GM21367 (cell line): Measurements from ENCODE around the gene NKIRAS1.

Experiments used
- ATAC-seq: cut with Tn5 transposase; IDR thresholded peaks from one replicate; pipeline ENCODE4 v1.9.1; 2021; ENCODE audit not compliant: unreplicated experiment

Gene NKIRAS1

DNA sequence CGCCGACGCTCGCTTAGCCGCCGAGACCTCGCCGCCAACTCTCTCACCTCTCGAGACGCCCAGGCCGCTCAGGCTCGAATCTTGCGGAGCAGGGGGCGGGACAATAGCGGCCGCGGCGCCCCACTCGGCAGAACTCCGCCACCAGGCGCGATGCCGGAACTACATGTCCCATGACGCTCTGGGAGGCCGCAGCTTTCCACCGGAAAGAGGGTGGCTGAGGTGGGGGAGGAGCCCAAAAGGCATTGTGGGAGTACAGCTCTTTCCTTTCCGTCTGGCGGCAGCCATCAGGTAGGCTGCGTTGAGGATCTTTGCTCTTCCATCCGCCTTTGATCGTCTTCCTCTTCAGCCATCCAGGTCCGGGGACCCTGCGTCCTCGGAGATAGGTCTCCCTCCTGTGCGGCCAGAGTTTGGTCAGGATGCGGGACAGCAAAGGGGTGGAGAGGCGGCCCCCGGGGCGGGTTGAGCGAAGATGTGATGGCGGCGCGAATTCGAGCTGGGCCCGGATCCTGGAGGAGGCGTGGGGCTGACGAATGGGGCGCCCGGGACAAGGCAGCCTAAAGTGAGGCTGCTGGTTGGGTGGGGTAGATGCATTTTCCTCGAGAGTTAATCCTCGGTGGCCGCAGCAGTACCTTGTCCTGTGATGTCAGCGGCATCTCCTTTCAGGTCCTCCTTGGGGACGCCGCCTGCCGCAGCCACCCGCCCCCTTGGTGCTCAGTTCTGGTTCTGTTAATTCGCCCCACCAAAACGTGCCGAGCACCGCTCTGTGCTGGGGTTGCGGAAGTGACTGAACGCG is at the start of gene NKIRAS1, which contains the start of gene RPL15:
Gene NKIRAS1, minus strand, starts transcription at position 105 of the 793 bp plus-strand sequence. CDS start 6,086 bp downstream, outside the sequence.
Gene RPL15, plus strand, starts transcription at position 247 of the 793 bp plus-strand sequence. CDS start 728 bp downstream, outside the sequence.
- ATAC-seq, result peak; percentile 96

DNA sequence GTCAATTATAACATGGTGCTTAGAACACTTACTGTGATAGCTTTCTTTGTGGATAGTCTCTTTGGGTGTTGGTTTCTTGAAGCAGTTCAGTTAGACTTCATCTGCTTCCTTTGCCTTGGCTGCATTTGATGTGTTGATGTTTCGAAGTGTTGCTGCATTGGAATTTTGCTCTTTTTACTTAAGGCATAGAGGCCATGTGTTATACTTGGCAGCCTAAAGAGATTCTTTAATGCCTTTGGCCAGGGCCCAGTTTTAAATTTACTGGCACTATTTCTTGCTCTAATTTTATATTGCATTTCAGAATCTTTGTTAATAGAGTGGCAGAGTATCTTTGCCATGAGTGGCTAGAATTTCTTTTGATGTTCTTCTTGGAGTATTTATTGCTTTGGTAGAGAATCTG is 49.5 kb upstream of the NKIRAS1 start:
- ATAC-seq, result no peak

DNA sequence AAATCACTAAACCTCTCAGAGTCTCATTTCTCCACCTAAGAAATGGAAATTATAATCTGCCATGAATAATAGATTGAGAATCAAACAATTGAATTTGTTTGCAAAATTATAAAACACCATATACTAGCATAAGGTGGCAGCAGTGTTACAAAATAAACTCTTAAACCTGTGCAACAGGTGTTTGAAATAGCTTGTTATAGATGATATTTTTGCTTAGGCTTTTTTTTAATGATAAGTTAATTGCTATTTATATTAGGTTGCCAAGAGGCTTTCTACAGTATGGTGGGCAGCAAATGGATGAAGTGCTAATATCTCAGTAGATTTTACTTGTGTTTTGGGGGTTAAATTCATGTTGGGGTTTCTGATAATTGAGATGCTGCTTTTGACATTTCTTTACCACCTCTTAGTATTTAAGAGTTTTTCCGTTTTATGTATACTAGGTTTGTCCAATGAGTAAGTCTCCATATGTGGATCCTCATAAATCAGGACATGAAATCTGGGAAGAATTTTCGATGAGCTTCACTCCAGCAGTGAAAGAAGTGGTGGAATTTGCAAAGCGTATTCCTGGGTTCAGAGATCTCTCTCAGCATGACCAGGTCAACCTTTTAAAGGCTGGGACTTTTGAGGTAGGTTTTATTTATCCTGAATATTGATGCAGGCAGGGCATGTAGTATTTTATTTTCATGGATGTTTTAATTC is 47.9 kb upstream of the NKIRAS1 start:
- ATAC-seq, result no peak

DNA sequence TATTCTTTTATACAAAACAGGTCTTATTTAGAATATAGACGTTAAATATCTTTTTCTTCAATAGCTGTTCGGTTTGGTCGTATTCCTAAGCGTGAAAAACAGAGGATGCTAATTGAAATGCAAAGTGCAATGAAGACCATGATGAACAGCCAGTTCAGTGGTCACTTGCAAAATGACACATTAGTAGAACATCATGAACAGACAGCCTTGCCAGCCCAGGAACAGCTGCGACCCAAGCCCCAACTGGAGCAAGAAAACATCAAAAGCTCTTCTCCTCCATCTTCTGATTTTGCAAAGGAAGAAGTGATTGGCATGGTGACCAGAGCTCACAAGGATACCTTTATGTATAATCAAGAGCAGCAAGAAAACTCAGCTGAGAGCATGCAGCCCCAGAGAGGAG is 45.1 kb upstream of the NKIRAS1 start:
- ATAC-seq, result no peak

DNA sequence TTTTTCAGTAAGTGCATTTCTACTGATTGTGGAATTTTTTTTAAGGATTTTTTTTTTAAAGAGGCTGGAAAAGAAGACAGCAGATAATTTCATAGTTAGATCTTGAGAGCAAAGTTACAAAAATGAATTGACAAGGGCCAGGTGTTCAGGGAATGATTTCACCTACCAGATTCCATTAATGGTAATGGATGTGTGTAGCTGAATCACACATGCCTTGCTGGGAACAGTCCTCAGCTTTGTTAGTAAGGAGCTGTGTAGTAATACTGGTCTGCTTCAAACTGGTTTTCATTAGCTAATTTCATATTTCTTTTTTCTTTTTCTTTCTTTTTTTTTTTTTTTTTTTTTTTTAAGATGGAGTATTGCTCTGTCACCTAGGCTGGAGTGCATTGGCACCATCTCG is 44.3 kb upstream of the NKIRAS1 start:
- ATAC-seq, result no peak

DNA sequence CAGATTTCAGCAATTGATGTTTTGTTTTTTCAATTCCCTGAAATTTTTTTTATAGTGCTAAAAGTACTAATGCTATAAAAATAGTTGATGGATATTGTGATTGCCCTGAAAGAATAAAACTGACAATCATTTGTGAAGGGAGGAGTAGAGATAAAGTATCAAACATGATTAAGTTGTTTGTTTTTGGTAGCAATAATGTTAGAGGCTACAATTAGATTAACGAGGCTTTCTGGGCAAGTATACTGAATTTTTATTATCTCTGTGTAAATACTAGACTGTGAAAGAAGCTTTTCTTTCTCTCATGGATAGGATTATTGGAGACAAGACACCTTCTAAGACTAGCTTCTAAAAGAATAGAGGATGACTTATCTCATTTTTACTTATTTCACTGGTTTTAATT is 43.9 kb upstream of the NKIRAS1 start:
- ATAC-seq, result no peak

DNA sequence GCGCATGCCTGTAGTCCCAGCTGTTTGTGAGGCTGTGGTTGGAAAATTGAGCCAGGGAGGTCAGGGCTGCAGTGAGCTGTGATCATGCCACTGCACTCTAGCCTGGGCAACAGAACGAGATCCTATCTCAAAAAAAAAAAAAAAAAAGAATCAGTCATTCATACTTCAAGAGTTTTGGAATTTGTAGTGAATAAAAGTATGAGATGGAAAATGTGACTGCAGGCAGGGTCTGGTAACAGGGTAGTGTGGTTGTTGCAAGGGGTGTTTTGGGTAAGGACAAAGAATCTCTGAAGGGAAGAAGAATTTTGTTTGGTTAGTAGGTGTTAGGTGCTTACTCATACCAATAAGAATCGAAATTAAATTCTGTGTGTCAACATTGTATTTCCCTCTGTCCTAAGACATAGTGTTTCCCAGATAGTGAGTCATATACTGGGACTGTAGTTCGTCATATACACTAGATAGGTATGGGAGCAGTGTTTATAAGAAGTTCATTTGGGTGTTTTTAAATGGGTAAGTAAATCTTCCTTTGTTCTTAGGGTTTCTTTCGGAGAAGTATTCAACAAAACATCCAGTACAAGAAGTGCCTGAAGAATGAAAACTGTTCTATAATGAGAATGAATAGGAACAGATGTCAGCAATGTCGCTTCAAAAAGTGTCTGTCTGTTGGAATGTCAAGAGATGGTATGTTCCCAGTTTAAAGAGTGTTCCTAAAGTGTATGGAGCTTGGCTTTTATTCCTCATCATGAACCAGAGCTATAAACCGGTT is 42.5 kb upstream of the NKIRAS1 start:
- no peak for ATAC-seq

DNA sequence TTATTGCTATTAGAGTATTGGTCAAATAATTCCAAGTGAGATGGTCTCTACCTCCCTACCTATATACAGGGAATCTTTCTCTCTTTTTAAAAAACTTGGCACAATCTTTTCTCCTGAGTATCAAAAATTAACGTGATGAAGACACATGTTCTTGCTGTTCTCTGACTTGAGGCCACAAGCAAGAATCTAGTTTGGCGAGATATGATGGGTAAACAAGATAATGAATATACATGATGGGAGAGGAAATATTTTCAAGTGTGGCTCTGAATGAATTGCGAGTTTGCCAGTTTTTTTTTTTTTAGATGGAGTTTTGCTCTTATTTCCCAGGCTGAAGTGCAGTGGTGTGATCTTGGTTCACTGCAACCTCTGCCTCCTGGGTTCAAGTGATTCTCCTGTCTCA is 39.9 kb upstream of the NKIRAS1 start:
- ATAC-seq, result no peak

DNA sequence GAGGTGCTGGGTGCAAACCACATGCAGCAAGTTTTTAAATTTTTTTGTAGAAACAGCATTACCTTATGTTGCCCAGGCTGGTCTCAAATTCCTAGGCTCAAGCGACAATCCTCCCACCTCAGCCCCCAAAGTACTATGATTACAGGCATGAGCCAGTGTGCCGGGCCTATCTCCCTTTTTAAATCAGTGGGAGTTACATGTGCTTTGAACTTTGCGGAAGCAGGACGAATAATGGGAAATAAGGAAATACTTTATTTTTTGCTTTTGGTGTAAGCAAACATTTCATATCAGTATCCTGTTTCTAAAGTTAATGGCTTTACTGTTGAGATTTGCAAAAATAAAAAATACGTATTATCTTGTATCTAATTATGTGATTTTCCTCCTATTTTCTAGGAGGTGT is 37.4 kb upstream of the NKIRAS1 start:
- no peak for ATAC-seq

DNA sequence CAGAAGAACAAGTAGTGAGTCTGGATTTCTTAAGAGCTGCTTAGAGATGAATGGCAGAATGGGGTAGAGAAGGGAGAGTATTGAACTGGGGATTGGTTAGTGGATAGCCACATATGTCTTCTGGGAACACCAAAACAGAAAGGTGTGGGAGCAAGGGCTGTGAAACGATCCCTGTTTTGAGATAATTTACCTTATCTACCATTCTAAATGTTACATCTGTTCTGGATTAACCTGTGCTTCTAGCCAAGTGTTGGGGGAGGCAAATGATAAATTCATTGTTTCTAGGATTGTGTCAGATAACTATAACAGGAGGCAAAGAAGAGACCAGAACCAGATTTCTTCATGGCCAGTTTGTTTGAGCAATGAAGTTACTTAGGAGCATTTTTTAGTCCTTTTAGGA is 36.7 kb upstream of the NKIRAS1 start:
- ATAC-seq, result no peak

DNA sequence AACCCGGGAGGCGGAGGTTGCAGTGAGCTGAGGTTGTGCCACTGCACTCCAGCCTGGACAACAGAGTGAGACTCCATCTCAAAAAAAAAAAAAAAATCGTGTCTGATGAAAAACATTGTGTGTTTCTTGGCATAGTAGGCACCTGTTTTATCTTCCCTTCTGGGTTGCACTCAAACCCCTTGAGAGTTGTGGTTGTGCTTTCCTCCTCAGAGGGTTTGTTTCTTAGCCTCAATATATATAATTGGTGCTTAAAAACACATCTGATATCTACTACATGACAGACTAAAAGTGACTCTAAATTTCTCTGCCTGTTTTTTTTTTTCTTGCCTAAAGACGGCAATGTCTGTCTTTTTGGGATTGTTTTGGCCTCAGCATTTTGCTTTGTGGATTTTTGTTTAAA is 35.9 kb upstream of the NKIRAS1 start:
- peak; percentile 54 for ATAC-seq

DNA sequence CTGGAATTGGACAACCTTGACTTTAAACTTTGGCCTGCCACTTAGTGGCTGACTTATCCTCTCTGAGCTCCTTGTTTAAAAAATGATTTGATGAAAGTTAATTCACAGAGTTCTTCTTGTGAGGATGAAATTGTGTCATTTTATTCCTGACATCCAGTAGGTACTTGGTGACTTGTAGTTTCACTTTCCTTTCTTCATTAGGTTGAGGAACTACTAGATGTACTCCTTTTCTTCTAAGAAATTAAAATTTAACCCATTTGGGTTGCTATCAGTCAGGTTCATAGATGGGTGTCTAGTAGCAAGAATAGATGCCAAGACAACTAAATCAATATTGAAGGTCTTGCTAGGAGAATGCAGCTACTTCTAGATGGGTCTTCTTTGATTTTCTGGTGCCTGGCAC is 33.5 kb upstream of the NKIRAS1 start:
- ATAC-seq, result peak; percentile 13

DNA sequence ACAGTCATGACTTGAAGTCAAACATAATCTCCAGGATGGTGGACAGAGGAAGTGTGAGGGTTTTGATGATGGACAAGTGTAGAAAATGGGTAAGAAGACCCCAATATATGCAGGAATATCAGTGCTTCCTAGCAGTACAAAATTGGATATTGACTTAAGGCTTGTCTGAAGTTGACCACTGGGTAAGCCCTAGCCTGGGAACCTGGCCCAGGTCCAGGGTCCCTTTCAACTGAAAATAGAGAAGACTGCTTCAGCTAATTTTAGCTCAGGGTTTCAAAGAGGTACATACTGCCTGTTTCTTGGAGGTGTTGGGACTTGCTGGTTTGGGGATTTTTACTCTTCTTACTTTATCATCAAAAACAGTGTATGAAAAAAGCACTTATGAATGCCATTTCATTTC is 33.0 kb upstream of the NKIRAS1 start:
- peak; percentile 24 for ATAC-seq

DNA sequence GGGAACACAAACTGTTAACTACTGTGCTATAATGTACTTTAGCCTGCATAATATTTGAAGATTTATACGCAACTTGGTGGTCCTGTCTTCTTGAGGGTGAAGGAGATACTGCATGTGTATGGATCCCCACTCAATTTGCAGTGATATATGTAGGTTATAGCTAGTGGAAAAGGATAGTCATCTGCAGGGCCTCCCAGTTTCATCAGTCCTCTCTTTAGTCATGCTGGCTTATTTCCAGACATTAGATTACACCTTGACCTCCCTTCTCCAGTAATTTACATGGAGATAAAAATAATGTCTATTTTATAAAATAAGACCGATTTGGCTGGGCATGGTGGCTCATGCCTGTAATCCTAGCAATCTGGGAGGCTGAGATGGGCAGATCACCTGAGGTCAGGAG is 32.0 kb upstream of the NKIRAS1 start:
- ATAC-seq, result no peak

DNA sequence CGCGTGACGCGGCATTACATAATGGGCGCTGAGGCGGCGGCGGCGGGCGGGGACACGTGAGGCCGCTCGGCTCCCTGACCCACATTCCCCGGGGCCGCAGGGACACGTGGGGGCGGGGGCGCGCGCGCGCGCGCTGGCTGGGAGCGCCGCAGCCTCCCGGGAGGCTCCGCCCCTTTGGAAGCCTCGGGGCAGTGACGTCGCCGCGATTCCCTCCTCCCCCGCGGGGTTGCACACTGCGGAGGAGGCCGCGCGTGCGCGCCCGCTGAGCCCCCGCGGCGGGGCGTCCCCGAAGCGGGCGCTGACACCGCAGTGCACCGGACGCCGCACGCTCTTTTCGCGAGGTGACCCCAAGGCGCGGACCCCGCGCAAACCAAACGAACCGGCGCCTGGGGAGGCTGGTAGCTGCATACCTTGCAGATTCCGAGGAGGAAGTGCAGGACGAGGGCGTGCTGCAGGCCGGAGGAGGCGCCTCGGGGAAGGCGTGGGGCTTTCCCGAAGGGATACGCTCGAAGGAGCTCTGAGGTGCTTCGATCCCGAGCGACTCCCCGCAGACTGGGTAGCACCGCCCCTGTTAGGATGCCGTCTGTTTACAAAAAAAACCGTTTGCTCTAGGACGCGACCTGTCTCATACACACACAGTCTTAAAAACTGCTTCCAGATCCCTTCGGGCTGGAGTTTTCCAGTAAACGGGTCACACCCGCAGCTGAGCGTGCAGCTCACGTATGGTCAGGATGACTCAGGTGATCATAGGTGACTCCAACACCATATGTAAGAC is 29.3 kb upstream of the NKIRAS1 start:
- peak; percentile 61 for ATAC-seq

DNA sequence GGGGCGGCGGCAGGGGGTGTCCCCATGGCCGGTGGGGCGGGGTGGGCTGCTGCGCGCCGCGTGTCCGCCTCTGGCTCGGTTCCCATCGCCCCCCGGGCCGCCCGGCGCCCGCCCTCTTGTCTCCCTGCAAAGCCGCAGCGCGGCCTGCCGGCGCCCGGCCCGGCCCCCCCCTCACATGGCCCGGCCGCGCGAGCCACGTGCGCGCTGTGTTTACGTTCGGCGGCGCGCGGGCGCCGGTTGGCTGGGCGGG is 28.8 kb upstream of the NKIRAS1 start:
- no peak for ATAC-seq

DNA sequence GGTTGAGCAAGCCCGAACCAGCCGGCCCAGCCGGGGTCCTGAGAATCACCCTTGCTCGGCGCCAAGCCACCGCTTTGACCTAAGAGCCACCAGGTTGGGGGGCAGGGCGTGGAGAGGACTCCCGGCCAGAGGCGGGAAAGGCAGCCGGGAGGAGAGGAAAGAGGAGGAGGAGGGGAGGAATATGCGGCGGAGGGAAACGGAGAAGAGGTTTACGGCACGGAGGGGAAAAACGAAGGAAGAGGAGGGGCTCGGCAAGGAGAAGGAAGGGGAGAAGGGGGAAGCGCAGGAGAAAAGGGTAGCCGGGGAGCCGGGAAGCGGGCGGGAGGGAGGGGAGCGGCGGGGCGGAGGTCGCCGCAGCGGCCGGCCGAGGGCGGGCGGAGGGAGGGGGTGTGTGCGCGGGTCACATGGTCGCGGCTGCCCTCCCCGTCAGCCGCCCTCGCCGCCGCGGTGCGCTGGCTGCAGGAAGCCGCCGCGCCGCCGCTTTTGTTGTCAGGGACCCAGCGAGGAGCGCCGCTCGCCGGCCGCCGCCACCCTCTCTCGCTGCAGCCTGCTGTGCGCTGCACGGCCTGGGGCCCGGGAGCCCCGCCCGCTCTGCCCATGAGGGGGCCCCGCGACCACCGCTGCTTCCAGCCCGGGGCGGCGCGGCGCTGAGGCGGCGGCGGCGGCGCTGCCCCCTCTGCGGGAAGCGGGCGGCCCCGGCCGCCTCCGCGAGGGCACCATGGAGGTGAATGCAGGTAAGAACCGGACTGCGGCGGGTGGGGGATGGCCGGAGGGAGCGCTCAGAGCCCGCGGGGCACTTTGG is 28.3 kb upstream of the NKIRAS1 start, which contains the start of gene NR1D2:
Gene NR1D2, plus strand, starts transcription at position 426 of the 802 bp plus-strand sequence. Its CDS starts 293 bp downstream, at position 719.
- ATAC-seq, result peak; percentile 52

DNA sequence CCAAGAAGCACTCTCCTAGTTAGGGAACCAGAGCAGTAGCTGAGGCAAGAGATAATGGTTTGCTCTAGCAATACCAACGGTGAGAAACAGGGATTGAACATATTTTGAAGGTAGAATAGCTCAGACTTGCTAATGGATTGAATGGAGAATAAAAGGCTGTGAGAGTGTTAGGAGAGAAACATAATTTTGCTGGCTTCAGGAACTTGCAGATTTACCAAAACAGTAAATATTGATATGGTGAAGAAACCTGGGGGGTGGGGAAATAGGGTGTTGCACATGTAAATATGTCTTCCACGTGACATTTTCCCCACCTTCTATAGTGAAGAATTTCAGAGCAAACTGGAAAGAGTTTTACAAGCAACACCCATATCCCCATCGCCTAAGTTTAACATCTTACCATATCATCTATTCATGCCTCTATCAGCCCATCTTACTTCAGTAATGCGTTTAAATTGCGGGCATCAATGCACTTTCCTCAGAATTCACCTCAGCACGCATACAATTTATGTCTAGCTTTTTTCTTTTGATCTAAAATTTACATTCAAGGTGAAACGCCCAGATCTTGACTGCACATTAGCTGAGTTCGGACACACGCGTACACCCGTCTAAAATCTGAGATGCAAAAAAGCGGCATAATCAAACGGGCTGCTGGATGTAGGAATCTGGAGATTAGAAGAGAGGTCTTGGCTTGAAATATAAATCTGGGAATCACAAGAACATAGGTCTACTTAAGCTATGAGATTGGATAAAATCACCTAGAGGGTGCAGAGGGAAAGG is 27.4 kb upstream of the NKIRAS1 start:
- no peak for ATAC-seq

DNA sequence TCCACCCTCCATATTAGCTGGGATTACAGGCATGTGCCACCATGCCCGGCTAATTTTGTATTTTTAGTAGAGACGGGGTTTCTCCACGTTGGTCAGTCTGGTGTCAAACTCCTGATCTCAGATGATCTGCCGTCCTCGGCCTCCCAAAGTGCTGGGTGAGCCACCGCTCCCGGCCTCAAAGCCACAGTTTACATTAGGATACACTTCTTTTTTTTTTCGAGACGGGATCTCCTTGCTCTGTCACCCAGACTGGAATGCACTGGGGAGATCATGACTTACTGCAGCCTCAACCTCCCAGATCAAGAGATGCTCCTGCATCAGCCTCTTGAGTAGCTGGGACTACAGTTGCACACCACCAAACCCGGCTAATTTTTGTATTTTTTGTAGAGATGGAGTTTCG is 25.8 kb upstream of the NKIRAS1 start:
- ATAC-seq, result no peak
